SK-N-SH (cell line): ENCODE results near the gene PIK3R3.

Experiments
- EP300 ChIP-seq, 2 experiments: IDR thresholded peaks; 2 replicates each; pipeline versions ENCODE4 v1.4.0 to v1.6.1; 2012; ENCODE audit warnings: borderline replicate concordance in 1 of 2, low read depth in 1 of 2, low read length in 1 of 2
- JUND ChIP-seq: IDR thresholded peaks from 2 replicates; pipeline ENCODE4 v1.4.0; 2012
- NRF1 ChIP-seq: IDR thresholded peaks from 2 replicates; pipeline ENCODE4 v1.6.1; 2012; ENCODE audit warnings: low read depth, mild to moderate bottlenecking, low read length
- TF ChIP-seq, protein P1 (sequence below): fragments of 200-600 bp; sonication (generic); IDR thresholded peaks from 2 replicates; pipeline ENCODE4 v1.6.1; 2017; ENCODE audit warnings: antibody characterized with exemption, mild to moderate bottlenecking, moderate library complexity
- TF ChIP-seq, protein P2 (sequence below): IDR thresholded peaks from 2 replicates; pipeline ENCODE4 v1.4.0; 2012; ENCODE audit warnings: low read depth
- TF ChIP-seq, protein P3 (sequence below): fragments of 150-350 bp; IDR thresholded peaks from 2 replicates; pipeline ENCODE4 v1.6.1; 2017; ENCODE audit warnings: antibody characterized with exemption, low read length, low read depth, borderline replicate concordance
- TF ChIP-seq, protein P4 (sequence below): IDR thresholded peaks from 2 replicates; pipeline ENCODE4 v1.4.0; 2012; ENCODE audit warnings: low read depth, borderline replicate concordance

DNA sequence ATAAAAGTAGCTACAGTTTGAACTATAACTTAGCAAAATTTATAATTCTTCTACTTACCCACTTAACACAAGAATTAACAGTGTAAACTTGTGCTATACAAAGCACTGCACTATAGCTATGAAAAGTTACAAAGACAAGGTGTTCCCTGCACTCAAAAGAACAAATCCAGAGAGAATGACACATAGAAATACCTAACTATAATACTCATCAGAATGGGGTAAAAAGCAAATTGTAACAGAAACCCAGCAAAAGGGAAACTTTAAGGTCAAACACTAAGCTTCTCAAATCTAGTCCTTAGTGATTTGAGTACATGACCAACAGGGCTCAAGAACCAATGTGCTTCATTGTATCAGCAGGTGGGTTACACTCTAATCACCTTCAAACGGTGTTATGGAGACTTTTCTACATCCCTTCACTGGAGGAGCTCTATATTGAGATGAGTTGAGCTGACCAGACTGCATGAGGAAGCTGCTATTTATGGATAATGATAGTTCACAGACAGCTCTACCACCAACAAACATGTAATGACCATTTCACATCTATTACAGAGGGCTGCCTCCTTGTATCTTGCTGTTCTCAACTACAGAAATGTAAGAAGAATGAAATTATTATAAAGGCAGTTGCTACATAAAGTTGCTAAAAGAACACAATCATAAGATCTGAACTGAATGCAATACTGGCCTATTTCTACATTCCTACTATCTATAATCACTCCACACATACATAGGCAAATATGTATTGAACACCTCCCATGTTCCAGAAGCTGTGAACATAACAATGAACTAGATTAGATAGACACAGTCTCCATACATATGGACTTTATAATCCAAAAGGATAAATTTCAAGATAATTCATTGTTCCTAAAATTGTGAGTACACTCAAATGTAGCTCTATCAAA is 47.6 kb downstream of the PIK3R3 start:
- TF ChIP-seq, protein P1, sequence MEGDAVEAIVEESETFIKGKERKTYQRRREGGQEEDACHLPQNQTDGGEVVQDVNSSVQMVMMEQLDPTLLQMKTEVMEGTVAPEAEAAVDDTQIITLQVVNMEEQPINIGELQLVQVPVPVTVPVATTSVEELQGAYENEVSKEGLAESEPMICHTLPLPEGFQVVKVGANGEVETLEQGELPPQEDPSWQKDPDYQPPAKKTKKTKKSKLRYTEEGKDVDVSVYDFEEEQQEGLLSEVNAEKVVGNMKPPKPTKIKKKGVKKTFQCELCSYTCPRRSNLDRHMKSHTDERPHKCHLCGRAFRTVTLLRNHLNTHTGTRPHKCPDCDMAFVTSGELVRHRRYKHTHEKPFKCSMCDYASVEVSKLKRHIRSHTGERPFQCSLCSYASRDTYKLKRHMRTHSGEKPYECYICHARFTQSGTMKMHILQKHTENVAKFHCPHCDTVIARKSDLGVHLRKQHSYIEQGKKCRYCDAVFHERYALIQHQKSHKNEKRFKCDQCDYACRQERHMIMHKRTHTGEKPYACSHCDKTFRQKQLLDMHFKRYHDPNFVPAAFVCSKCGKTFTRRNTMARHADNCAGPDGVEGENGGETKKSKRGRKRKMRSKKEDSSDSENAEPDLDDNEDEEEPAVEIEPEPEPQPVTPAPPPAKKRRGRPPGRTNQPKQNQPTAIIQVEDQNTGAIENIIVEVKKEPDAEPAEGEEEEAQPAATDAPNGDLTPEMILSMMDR = no peak
- TF ChIP-seq, protein P2, sequence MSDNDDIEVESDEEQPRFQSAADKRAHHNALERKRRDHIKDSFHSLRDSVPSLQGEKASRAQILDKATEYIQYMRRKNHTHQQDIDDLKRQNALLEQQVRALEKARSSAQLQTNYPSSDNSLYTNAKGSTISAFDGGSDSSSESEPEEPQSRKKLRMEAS = no peak
- TF ChIP-seq, protein P3, sequence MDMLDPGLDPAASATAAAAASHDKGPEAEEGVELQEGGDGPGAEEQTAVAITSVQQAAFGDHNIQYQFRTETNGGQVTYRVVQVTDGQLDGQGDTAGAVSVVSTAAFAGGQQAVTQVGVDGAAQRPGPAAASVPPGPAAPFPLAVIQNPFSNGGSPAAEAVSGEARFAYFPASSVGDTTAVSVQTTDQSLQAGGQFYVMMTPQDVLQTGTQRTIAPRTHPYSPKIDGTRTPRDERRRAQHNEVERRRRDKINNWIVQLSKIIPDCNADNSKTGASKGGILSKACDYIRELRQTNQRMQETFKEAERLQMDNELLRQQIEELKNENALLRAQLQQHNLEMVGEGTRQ = no peak
- TF ChIP-seq, protein P4, sequence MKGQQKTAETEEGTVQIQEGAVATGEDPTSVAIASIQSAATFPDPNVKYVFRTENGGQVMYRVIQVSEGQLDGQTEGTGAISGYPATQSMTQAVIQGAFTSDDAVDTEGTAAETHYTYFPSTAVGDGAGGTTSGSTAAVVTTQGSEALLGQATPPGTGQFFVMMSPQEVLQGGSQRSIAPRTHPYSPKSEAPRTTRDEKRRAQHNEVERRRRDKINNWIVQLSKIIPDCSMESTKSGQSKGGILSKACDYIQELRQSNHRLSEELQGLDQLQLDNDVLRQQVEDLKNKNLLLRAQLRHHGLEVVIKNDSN = no peak
- TF ChIP-seq JUND (peak; percentile 50; the same call in 1 of the 2 replicates), EP300 (IDR thresholded peaks at IDR 0.05; ENCODE audit: borderline replicate concordance in 1 of 2, low read depth in 1 of 2, low read length in 1 of 2) (no peak), NRF1 (no peak)
